Esophagus squamous epithelium (tissue), 5 donors: ENCODE results near the gene SGIP1. TPM values are rescaled to one million over a fixed set of nuclear protein-coding genes. Genes with fewer than 3 reads are reported as not detected.

Experiments
- DNase-seq: peaks from one replicate; lab custom pipeline; 2025; lab: John Stamatoyannopoulos, UW
- H3K27ac ChIP-seq, 4 donors: fragments of 200-600 bp; sonication (generic); one replicate each; pipeline ENCODE4 v1.5.1; 2016 to 2019; ENCODE audit warnings: mild to moderate bottlenecking in 1 of 4
- H3K27me3 ChIP-seq, 4 donors: fragments of 200-600 bp; sonication (generic); 1 replicate in 3 of 4; 2 replicates in 1 of 4; pipeline versions ENCODE4 v1.5.1 to v1.6.0; 2017 to 2021; ENCODE audit warnings: antibody characterized with exemption in 1 of 4
- H3K36me3 ChIP-seq, 3 donors: fragments of 200-600 bp; sonication (generic); one replicate each; pipeline ENCODE4 v1.5.1; 2016 to 2019
- H3K4me1 ChIP-seq, 3 donors: fragments of 200-600 bp; sonication (generic); one replicate each; pipeline ENCODE4 v1.5.1; 2017 to 2019
- H3K4me3 ChIP-seq, 4 donors: fragments of 200-600 bp; sonication (generic); 1 replicate in 3 of 4; 2 replicates in 1 of 4; pipeline ENCODE4 v1.5.1; 2016 to 2019; ENCODE audit warnings: mild to moderate bottlenecking in 2 of 4, moderate library complexity in 1 of 4
- H3K9me3 ChIP-seq, 3 donors: fragments of 200-600 bp; sonication (generic); one replicate each; pipeline ENCODE4 v1.5.1; 2016 to 2019
- POLR2A ChIP-seq, 4 donors: fragments of 450-650 bp; IDR thresholded peaks; one replicate each; pipeline ENCODE4 v1.6.1; 2017; ENCODE audit warnings: antibody characterized with exemption in 4 of 4, mild to moderate bottlenecking in 4 of 4, moderate library complexity in 3 of 4
- WGBS, 2 donors: methylation state at CpG; one replicate each; pipeline ENCODE4 v1.1.5; 2018; 5-methylcytosine and 5-hydroxymethylcytosine counted together
- intact Hi-C: fragments of 100-400 bp; cut with DNase I; formaldehyde crosslinking; loops from one replicate; pipeline ENCODE4 v1.15.0; 2022
- total RNA-seq, 4 donors: library from RNA; depleted of rRNA; stranded (reverse); fragments of >200 nt; gene quantifications; one replicate each; pipeline ENCODE4 v1.1.0, GENCODE V29; 2016
- TF ChIP-seq, protein P1 (sequence below), 6 experiments: fragments of 450-650 bp in 4 of 6; fragments of 200-600 bp in 2 of 6; sonication (generic) in 2 of 6; IDR thresholded peaks; one replicate each; pipeline ENCODE4 v1.5.1; 2016 to 2019; ENCODE audit warnings: antibody characterized with exemption in 6 of 6, mild to moderate bottlenecking in 4 of 6, moderate library complexity in 4 of 6
- donor health status: DM: yes; HTN: yes; CAD: no.

The SGIP1 gene
- total RNA-seq, 4 donors from 2014 or later: 0.35 to 5.2 (median 2.3) TPM; not detected in 1

DNA sequence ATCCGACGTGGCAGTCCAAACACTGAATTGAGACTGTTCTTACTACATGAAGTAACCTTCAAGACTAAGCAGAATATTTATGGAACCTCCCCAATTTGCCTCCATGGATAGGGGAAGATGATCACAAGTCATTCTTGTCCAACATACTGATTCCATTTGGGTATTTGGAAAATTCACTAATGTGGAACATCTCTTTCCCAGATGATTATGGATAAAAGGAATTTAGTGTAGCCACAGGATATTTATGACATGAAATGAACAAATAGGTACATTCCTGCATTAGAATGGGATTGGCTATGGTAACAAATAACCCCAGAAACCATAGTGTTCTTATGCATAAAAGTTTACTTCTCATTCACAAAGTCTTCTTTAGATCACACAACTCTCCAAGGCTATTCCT lies 40.2 kb upstream of the SGIP1 start:
- Histone ChIP-seq H3K36me3 (no peaks in the 10 kb centered on the region), H3K4me1 (no peaks in the 10 kb centered on the region), H3K27me3 (no peaks in the 10 kb centered on the region), H3K4me3 (no peak overlapping the region), H3K27ac (no peak overlapping the region), H3K9me3 (no peaks in the 10 kb centered on the region)
- 90% methylated on average over 2 of the region's 2 CpGs for WGBS, 2 donors
- TF ChIP-seq POLR2A (IDR thresholded peaks at IDR 0.05): no peak
- TF ChIP-seq, protein P1, sequence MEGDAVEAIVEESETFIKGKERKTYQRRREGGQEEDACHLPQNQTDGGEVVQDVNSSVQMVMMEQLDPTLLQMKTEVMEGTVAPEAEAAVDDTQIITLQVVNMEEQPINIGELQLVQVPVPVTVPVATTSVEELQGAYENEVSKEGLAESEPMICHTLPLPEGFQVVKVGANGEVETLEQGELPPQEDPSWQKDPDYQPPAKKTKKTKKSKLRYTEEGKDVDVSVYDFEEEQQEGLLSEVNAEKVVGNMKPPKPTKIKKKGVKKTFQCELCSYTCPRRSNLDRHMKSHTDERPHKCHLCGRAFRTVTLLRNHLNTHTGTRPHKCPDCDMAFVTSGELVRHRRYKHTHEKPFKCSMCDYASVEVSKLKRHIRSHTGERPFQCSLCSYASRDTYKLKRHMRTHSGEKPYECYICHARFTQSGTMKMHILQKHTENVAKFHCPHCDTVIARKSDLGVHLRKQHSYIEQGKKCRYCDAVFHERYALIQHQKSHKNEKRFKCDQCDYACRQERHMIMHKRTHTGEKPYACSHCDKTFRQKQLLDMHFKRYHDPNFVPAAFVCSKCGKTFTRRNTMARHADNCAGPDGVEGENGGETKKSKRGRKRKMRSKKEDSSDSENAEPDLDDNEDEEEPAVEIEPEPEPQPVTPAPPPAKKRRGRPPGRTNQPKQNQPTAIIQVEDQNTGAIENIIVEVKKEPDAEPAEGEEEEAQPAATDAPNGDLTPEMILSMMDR (IDR thresholded peaks at IDR 0.05): no peak
- intact Hi-C loops: no loop called here
- no peak for DNase-seq

DNA sequence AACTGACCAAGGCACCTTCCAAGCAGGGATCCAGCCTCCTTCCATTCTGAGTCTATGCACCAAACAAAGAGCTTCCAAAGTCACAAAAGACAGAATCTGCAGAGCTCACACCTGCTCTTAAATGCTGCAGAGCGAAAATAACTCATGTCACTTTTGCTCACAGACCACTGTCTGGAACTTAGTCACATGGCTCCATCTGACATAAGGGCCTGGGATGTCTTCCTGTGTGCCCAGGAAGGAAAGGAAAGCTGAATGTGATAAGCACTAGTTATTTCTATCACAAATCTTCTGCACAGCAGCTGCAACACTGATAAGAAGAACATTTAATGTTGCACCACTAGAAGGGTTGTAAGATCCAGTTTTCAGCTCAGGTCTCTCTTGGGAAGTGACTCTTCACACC lies 39.5 kb upstream of the SGIP1 start:
- WGBS, 2 donors: 67 to 80% methylated on average over 1 of the region's 1 CpG
- TF ChIP-seq POLR2A (IDR thresholded peaks at IDR 0.05): no peak
- TF ChIP-seq, protein P1 (IDR thresholded peaks at IDR 0.05): no peak
- Histone ChIP-seq H3K27me3 (no peaks in the 10 kb centered on the region), H3K27ac (no peak overlapping the region), H3K36me3 (no peaks in the 10 kb centered on the region), H3K4me3 (no peak overlapping the region), H3K4me1 (no peaks in the 10 kb centered on the region), H3K9me3 (no peaks in the 10 kb centered on the region)
- no peak for DNase-seq
- intact Hi-C loops: no loop called here

- 85 to 100% methylated on average over 1 of the region's 1 CpG for WGBS, 2 donors
- no peak overlapping the region for H3K27ac ChIP-seq
- H3K4me3 ChIP-seq: no peak overlapping the region
- no peak for TF ChIP-seq POLR2A (IDR thresholded peaks at IDR 0.05)
- TF ChIP-seq, protein P1 (IDR thresholded peaks at IDR 0.05): no peak
- H3K36me3 ChIP-seq: no peaks in the 10 kb centered on the region
- DNase-seq: no peak
- H3K4me1 ChIP-seq: no peaks in the 10 kb centered on the region
- H3K27me3 ChIP-seq: no peaks in the 10 kb centered on the region
- no peaks in the 10 kb centered on the region for H3K9me3 ChIP-seq
- intact Hi-C loops: no loop called here
Measured at GRCh38 chr1:66495495-66495894, 38.5 kb upstream of the SGIP1 start.

DNA sequence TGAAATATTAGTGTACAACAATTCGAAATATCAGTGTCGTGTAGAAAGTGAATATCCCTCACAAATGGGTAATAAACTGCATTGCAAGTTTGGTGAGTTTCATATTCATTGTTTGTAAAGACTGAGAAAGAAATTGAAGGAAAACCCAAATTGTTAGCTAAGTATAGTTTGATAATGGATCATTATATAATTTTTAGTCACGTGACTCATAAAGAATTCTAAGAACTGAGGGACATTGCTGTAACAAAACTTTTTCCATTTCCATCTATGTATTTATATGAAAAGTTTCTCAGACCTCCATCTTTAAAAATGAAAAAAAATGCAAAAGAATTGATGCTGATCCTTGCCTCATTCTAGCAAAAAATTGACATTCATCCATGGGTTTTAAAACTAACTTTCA lies 36.0 kb upstream of the SGIP1 start:
- Histone ChIP-seq H3K4me1 (no peaks in the 10 kb centered on the region), H3K9me3 (no peaks in the 10 kb centered on the region), H3K36me3 (no peaks in the 10 kb centered on the region), H3K4me3 (no peak overlapping the region), H3K27me3 (no peaks in the 10 kb centered on the region), H3K27ac (no peak overlapping the region)
- WGBS, 2 donors: 75 to 76% methylated on average over 3 of the region's 3 CpGs
- no peak for DNase-seq
- TF ChIP-seq, protein P1 (IDR thresholded peaks at IDR 0.05): no peak
- no peak for TF ChIP-seq POLR2A (IDR thresholded peaks at IDR 0.05)
- intact Hi-C loops: no loop called here

DNA sequence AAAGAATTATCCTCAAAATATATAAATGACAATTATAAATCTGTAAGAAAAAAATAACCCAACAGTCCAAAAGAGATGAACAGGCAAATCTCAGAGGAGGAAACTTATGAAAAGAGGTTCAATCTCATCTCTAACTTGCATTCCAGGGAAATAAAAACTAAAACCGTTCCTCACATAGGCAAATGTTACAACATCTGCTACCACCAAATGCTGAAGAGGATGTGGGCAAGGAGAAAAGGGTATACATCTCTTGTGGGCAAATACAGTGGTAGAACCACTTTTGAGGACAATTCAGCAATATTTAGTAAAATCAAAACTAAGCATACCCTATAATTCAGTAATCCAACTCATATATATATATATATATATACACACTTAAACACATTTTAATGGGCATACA lies 33.7 kb upstream of the SGIP1 start:
- intact Hi-C loops: no loop called here
- TF ChIP-seq POLR2A (IDR thresholded peaks at IDR 0.05): no peak
- TF ChIP-seq, protein P1 (IDR thresholded peaks at IDR 0.05): no peak
- WGBS, 2 donors: 60 to 78% methylated on average over 1 of the region's 1 CpG

More for the DNA sequence above, 33.7 kb upstream of the SGIP1 start:
- Histone ChIP-seq H3K27me3 (no peaks in the 10 kb centered on the region), H3K4me3 (no peak overlapping the region), H3K27ac (no peak overlapping the region), H3K4me1 (no peaks in the 10 kb centered on the region), H3K36me3 (no peaks in the 10 kb centered on the region), H3K9me3 (no peaks in the 10 kb centered on the region)
- no peak for DNase-seq
